ENCODE measurements around the gene OVAAL.

The OVAAL gene

DNA sequence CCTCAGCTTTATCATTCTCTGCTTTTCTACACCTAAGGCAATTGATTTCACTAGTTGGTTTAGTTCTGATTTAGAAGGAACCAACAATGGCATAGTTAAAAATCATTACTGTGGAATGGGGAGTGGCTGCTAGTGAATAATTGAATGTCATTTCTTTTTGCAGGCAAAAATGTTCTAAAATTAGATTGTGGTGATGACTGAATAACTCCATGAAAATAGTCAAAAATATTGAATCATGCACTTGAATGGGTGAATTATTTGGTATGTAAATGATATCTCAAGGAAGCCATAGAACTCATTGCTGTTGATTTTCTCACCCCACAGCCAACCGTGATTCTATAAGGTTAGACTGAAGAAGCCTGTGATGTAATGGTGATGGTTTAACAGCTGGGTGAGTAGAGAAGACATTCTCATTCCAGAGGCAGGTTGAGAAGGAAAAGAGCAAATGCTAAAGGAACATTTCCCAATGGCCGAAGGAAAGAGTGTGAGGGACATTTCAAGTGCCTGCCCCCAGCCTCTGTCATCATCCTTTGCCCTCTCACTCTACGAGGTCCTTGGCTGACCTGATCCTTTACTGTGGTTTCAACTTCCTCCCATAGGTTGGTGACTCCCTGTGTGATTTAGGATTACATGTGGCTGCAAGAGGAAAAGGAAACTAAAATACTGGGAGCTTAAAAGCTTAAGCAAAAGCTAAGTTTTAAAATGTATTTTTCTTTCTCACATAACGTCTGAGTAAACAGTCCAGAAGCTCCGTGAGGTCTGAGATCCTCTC, 12.5 kb downstream of the OVAAL start:
- DNase-seq (ENCODE audit: low read depth, low spot score), result no peak

DNA sequence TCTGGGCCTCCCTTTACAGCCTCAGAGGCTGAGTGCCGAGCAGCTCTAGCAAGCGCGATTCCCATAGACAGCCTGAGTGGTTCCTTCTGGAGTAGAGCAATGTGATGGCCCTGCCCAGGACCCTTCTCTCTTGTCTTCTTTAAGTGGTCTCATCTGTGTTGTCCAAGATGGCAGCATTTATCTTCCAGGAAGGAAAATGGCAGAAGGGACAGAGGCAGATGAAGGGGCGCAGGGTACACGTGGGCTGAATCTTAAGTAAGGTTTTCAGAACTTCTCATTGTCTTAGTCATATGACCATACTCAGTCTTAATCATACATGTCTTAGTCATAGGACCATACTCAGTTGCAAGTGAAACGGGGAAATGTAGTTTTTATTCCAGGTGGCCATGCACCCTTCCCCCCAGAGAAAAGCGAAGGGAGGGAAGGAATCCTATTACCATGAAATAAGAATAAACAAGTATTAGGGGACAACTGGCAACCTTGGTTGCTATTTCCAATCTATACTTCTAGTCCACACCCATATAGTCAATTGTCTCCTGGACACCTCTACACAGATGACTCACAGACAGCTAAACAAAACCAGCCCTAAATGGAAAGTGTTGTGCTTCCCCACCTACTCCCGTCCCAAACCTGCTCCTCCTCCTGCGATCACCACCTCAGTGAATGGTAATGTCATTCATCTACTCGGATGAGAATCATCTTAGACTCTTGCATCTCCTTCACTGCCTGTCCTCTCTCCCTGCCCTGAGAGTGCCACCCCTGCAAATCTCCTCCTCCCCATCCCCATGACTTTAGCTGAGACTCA, 13.3 kb downstream of the OVAAL start:
- no peak for DNase-seq (ENCODE audit: low read depth, low spot score)

- DNase-seq (ENCODE audit: low read depth, low spot score), result no peak
These were observed 14.0 kb downstream of the OVAAL start for GRCh38 chr1:180572760-180573159.

GRCh38 chr1:180574031-180574713, 15.4 kb downstream of the OVAAL start:
- no peak for DNase-seq (ENCODE audit: low read depth, low spot score)

DNA sequence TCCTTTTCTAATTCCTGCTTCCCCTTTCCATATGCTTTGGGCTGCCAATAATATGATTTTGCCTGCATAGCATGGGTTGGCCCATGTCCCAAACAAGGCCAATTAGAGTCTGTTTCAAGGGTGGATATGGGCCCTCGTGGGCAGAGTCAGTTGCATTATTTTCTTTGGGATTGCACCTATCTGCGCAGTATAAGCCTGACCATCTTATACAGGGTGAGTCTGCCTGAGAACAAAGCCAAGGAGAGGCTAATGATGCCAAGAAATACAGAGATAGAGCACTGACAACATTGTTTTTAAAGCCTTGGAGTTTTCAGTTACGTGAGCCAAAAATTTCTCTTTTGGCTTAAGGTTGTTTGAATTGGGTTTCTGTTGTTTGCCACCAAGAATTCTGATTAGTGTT, 18.6 kb downstream of the OVAAL start:
- no peak for DNase-seq (ENCODE audit: low read depth, low spot score)

DNA sequence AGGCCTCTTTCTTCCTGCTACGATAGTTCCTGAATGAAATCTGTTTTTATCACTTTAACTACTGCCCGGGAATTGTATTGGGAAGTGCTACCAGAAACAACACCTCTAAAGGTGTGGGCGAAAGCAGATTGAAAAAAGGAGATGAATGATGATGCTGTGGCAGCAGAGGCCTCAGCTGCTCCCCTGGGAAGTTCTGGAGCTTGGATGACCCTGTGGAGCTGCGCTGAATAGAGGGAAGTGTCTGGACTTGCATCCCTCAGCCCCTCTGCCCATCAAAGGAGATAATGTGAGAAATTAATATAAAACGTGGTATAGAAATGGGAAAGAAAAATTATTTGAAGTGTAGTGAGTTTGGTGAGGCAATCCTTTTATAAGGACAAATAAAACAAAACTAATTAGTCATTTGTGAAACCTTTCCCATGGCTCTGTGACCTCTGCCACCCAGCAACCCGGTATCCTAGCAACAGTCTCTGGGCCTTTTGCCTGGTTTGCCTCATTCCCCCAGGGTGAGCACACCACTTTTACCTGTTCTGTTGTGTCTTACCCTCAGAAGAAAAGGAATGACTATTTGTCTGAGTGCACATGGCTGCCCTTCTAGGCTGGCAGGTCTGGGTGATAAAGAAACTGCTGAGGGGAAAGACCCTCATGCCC, 21.3 kb downstream of the OVAAL start:
- no peak for DNase-seq (ENCODE audit: low read depth, low spot score)

DNA sequence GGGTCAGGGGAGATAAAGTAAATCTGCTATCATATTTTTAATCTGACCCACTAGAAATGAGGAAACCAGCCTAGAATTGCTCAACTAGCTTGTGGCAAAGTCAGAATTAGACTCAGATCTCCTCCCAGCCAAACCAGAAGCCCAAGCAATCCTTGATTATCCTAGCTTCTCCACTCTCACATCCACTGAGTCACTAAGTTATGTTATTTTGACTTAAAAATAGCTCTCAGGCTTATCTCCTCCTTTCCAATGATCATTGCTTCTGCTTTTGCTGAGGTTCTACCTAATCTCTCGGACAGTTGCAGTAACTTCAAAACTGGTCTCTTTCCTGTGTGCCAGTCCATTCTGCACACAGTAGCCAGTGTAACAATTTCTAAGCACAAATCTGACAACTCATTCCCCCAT, 22.9 kb downstream of the OVAAL start:
- DNase-seq (ENCODE audit: low read depth, low spot score), result no peak

- DNase-seq (ENCODE audit: low read depth, low spot score), result no peak
These were observed 26.1 kb downstream of the OVAAL start for GRCh38 chr1:180584869-180585268.

GRCh38 chr1:180585994-180586359, 27.2 kb downstream of the OVAAL start:
- no peak for DNase-seq (ENCODE audit: low read depth, low spot score)

GRCh38 chr1:180586671-180587155, 27.9 kb downstream of the OVAAL start:
- DNase-seq (ENCODE audit: low read depth, low spot score), result no peak

- DNase-seq (ENCODE audit: low read depth, low spot score), result no peak
These were observed 29.4 kb downstream of the OVAAL start for GRCh38 chr1:180588121-180588520.

- DNase-seq (ENCODE audit: low read depth, low spot score), result no peak
These were observed 32.1 kb downstream of the OVAAL start for GRCh38 chr1:180590889-180591288.

DNA sequence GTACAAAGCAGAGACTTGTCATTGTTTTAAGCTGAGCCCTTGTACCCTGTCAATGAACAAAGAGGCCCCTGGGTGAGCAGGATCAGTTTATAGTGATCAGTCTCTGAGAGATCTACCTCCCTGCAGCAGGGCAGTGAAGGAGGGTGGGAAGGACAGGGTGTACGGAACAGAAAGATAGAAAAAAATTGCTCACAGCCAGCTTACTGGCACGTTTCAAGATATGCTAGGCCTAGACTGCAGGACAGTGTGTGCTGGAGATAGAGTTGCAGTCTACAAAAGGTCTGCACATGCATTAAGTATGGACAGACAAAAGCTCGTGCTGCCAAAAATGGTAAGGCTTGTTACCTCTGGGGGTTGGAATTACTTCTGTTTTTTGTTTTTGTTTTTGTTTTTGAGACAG, 34.6 kb downstream of the OVAAL start:
- DNase-seq (ENCODE audit: low read depth, low spot score), result no peak

- no peak for DNase-seq (ENCODE audit: low read depth, low spot score)
These were observed 36.0 kb downstream of the OVAAL start for GRCh38 chr1:180594723-180595122.

DNA sequence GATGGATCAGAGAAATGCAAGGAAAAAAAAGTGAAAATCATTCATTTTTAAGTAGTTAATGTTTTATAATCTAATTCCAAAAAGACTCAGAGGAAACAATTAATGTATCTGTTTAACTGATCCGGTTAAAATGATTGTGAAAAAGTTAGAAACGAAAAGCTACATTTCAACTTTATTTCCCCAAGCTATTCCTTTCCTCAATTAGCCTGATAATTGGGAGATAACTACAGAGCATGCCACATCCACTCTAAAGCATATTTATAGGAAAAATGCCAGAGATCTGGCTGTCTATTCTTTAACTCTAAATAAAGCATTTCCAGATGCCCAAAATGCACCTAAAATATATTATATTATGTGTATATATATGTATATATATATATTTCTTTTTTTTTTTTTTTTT, 37.2 kb downstream of the OVAAL start:
- DNase-seq (ENCODE audit: low read depth, low spot score), result no peak

DNA sequence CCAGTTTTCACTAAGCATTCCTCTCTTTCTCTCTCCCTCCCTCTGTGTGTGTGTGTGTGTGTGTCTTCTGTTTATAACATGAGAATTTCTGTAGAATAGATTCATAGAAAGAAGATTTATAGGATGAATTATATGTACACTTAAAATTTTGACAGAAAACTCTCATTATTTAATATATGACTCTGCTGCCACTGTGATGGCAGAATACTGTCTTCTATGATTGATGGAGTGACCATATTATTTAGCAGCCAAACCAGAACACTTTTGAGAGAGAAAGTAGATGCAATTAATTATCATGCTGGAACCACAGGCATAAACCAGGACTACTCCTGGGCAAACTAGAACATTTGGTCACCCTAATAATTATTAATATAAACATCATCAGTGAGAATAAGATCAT, 38.8 kb downstream of the OVAAL start:
- DNase-seq (ENCODE audit: low read depth, low spot score), result no peak

GRCh38 chr1:180598333-180598974, 39.7 kb downstream of the OVAAL start:
- no peak for DNase-seq (ENCODE audit: low read depth, low spot score)

- no peak for DNase-seq (ENCODE audit: low read depth, low spot score)
These were observed 41.6 kb downstream of the OVAAL start for GRCh38 chr1:180600343-180600742.

DNA sequence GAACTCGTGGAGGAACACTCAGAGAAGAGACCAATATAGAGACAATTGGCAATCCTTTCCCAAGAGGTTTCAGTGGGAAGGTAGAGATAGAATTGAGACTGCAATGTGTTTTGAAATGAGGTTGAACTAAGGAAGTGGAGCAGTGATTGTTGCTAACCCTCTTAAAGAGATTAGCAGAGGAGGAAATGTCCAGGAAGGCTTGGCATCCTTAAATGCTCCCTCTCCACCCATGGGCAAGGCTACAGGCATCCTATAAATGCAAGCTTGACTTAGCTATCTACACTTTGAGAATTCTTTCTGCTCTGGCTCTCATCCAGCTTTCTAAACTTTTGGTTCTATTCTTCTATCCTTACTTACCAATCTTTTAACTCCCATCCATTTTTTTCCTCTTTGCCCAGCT, 42.7 kb downstream of the OVAAL start:
- no peak for DNase-seq (ENCODE audit: low read depth, low spot score)

DNA sequence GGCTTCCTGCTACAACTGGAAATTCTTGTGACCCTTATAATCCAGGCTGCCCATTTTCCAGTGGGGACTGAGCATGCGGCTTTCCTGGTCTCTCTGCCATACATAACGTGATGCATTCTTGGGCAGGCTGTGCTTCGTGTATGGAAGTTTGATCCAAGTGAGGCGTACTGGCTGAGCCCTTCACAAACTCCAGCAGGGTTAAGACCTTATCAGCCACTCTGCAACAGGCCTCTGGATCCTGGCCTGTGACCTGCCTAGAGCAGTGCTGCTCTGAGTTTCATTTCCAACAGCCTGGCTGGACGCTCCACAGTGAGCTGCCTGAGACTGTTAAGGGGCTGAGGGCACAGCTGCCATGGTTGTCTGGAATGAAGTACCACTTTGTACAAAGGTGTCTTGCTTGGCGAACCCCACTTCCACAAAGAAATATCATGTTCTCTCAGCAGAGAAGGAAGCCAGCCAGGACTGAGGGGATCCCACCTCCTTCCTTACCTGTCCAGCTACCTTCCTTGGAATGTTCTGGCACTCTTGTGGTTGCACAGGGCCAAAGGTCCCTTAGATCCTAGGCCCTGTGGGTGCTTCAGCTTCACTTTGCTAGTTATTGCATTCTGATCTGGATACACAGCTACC, 44.6 kb downstream of the OVAAL start:
- no peak for DNase-seq (ENCODE audit: low read depth, low spot score)

GRCh38 chr1:180603850-180604226, 45.1 kb downstream of the OVAAL start:
- no peak for DNase-seq (ENCODE audit: low read depth, low spot score)
